ENCODE results near the gene CYP2W1.

The CYP2W1 gene

DNA sequence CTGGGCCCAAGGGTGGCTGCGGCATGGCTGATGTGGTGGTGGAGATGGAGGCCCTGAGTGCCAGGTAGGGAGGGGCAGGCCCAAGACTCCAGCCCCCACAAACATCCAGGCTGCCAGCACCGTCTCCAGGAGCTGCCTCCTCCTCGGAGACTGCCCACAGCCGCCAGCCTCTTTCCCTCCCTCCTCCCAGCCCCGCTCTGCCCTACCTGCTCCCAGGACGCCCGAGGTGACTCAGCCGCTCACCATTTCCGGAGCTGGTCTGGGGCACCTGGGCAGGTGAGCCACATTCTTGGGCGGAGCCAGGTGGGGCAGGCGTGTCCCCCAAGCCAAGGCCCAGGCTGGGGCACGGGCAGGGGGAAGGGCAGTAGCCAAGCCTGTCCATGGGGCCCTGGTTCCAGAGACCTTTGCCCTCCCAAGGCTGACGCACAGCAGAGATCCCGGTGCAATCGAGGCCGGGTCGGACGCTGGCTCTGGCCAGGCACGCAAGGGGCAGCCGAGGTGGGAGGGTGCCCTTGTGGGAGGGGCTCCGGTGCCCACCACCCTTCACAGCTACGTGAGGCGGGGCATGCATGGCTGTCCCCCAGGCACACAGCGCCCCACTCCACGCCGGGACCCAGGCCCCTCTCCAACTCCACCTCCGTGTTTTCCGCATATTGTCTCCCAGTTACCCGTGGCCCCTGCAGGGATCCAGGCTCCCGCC is 37.3 kb upstream of the CYP2W1 start:
- no peak for DNase-seq (ENCODE audit: low read depth)
- TF ChIP-seq, protein P1, sequence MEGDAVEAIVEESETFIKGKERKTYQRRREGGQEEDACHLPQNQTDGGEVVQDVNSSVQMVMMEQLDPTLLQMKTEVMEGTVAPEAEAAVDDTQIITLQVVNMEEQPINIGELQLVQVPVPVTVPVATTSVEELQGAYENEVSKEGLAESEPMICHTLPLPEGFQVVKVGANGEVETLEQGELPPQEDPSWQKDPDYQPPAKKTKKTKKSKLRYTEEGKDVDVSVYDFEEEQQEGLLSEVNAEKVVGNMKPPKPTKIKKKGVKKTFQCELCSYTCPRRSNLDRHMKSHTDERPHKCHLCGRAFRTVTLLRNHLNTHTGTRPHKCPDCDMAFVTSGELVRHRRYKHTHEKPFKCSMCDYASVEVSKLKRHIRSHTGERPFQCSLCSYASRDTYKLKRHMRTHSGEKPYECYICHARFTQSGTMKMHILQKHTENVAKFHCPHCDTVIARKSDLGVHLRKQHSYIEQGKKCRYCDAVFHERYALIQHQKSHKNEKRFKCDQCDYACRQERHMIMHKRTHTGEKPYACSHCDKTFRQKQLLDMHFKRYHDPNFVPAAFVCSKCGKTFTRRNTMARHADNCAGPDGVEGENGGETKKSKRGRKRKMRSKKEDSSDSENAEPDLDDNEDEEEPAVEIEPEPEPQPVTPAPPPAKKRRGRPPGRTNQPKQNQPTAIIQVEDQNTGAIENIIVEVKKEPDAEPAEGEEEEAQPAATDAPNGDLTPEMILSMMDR (conservative IDR thresholded peaks at IDR 0.05; ENCODE audit: low read depth, low read length), result no peak
- H3K4me3 ChIP-seq (ENCODE audit: low read depth, low read length), result no peak overlapping the region

DNA sequence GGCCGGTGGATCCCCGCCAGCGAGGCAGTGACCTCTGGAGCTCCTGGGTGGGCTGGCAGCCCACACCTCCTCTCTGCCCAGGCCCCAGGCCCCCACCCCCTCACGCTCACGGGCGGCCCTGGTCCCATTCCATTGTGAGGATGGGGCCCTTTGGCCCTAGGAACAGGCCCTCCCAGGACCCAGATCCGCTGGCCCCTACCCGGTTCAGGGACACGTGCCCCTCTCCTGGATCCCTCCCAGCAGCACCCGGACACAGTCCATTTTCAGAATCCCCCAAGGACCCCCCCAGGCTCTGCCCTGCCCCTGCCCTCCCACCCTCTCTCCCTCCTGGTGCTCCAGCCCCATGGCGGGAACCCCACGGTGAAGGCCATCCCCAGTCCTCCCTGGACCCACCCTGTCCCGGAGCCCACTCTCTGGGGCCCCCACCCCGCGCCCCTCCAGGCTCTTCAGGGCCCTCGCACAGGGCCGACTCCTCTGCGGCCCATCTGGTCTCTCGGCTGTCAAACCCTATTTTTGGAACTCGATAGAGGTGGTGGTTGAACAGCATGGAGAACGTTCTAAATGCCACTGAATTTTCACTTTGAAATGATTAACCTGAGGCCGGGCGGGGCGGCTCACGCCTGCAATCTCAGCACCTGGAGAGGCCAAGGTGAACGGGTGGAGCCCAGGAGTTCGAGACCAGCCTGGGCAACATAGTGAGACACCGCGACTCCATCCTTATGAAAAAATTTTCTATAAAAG is 36.6 kb upstream of the CYP2W1 start:
- TF ChIP-seq, protein P1 (conservative IDR thresholded peaks at IDR 0.05; ENCODE audit: low read depth, low read length), result no peak
- DNase-seq (ENCODE audit: low read depth), result no peak
- H3K4me3 ChIP-seq (ENCODE audit: low read depth, low read length), result no peak overlapping the region

DNA sequence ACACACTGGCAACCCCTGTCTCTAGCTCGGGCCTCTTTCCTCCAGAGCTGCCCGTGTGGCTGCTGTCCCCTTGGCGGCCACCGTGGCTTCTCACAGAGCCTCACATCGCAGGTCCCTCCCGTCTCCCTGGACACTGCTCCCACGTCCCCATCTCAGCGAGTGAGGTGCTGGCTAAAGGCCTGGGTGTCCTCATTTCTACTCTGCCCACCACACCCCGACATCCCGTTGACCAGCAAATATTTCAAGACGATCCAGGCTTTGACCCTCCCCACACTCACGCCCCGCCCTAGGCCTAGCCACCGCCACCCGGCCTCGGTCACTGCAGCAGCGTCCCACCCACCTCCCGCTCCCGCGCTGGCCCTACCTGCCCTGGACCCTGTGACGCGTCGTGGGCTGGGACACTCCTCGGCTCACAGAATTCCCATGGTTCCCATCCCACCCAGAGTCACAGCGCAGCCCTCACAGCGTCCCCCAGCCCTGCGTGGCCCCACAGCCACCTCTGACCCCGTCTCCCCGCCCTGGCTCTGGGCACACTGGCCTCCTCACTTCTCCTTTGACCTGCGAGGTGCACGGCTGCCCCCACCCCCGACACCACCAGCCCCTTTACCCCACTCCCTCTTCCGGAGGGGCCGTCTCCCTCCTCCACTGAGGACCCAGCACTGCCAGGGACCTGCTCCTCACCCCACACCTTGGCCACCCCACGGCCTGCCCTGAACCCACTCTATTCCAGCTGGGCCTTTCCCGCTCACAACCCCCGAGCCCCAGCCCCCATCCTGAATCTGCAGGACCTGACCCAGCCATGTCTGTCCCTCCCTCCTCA is 35.4 kb upstream of the CYP2W1 start:
- H3K4me3 ChIP-seq (ENCODE audit: low read depth, low read length), result no peak overlapping the region
- TF ChIP-seq, protein P1 (conservative IDR thresholded peaks at IDR 0.05; ENCODE audit: low read depth, low read length), result no peak
- DNase-seq (ENCODE audit: low read depth), result no peak

DNA sequence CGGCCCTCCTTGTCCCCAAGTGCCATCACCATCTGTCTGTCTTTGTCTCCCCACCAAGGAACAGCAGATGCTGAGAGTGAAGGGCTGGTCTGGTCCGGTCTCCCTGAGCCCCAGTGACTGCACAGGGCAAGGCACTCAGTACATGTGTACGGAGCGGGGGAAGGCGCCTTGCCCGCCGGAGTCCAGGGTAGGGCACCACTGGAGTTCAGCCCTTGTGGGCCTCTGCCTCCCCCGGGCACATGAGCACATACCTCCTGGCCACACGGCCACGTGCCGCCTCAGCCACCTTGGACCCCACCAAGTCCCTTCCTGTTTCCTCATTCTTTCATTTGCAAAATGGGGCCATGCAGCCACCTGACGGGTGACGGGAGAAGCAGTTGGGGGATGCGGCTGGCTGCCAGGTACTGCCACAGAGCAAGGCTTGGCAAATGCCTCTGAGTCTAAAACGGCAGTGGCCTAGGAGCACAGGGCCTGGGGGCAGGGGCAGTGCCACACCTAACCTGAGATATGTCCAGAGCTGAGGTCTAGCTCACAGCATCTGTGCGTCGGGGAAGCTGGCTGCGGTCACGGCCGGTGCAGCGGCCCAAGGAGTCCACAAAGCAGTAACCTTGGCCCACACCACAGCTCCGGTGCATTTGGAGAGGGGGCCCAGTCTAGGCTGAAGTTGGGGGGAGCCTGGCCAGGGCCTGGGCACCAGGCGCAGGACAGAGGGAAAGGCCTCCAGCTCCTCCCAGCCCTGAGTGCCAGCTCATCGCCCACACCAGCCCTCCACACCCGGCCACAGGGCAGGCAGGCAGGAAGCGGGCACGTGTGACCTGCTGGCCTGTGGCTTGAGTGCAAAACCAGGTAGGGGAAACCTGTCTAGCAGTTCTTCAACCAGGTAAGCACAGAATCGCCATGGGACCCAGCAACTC is 33.7 kb upstream of the CYP2W1 start:
- TF ChIP-seq, protein P1 (conservative IDR thresholded peaks at IDR 0.05; ENCODE audit: low read depth, low read length), result no peak
- no peak overlapping the region for H3K4me3 ChIP-seq (ENCODE audit: low read depth, low read length)
- DNase-seq (ENCODE audit: low read depth), result no peak

DNA sequence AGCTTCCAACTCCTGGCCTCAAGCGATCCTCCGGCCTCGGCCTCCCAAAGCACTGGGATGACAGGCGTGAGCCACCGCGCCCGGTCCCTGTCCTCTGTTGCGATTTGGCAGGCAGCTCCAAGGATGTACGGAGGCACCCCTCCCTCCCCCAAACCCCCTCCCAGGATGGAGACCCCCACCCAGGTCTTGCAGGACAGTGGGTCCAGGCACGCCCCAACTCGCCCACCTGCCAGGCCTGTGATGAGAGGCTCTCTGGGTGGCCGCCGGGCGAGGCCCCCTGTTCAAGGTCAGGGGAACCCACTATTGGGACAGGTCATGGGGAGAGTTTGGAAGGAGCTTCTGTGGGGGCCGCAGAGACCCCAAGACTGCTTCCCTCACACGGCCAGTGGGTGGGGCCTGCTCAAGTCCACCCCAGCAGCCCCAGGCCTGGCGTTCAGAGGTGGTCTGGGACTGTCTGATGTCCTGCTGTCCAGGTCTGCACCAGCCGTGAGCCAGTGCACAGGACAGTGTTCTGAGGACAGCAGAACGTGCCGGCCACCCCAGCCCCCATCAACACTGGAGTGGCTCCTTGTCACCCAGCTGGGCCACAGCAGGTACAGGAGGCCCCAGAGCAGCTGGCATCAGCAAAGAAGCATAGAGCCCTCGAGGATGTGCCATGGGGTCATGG is 31.0 kb upstream of the CYP2W1 start:
- no peak for DNase-seq (ENCODE audit: low read depth)
- no peak overlapping the region for H3K4me3 ChIP-seq (ENCODE audit: low read depth, low read length)
- TF ChIP-seq, protein P1 (conservative IDR thresholded peaks at IDR 0.05; ENCODE audit: low read depth, low read length), result no peak
